Stimulated activated CD8-positive, alpha-beta memory T cell treated with anti-CD3 and anti-CD28 coated beads, Interleukin-7, amount 100 ng/mL, for 4 hours (primary cell): Measurements from ENCODE around the gene SCAPER.
A peak's percentile ranks its signal among the peaks of the same experiment; 100 is the strongest.
"Not testable (repeated sequence)": the region's sequence is repeated elsewhere in the genome, so short reads cannot be mapped to it uniquely, and the experiment has no call there.

ENCODE experiments used
- DNase-seq, 2 donors: peaks; one replicate each; pipeline ENCODE4 v3.0.0-alpha.2; 2020; ENCODE audit warnings: low read depth in 2 of 2

The SCAPER gene

DNA sequence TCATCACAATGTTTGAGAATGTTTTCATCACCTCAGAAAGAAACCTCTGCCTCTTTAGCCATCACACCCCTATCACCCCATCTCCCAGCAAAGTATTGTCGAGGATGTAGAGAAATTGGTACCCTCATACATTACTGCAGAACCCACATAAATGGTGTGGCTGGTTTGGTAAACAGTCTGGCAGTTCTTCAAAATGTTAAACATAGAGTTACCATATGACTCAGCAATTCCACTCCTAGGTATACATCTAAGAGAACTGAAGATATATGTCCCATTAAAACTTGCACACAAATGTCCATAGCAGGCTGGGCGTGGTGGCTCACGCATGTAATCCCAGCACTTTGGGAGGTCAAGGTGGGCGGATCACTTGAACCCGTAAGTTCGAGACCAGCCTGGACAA, 585.1 kb downstream of the SCAPER start:
- DNase-seq: no peak

DNA sequence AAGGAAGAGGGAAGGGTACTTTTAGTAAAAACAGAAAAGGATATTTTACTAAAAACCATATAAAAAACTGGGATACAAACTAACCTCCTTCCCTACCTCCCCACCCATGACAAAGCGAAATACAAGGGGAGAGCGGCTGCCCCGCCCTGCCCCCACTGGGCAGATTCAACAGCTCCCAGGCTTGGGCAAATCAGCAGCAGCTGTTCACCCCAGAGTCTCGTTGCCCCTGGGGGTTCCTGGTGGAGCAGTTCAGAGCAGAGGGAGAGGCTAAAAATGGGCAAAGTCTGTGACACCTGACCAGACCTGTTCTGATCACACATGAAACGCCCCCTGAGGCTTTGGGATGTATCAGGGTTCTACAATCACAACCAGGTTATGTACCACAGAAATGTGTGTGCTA, 591.4 kb downstream of the SCAPER start:
- DNase-seq: no peak

DNA sequence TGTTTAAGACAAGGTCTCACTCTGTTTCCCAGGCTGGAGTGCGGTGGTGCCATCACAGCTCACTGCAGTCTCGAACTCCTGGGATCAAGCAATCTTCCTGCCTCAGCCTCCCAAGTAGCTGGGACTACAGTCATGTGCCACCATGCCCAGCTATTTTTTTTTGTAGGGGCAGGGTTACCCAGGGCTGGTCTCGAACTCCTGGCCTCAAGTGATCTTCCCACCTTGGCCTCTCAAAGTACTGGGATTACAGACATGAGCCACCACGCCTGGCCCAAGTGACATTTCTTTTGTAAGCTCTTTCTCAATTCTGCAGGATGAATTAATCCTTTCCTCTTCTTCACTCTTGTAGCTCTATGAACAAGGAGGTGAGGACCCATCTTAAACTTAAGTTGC, 592.0 kb downstream of the SCAPER start:
- DNase-seq: not testable (repeated sequence)

DNA sequence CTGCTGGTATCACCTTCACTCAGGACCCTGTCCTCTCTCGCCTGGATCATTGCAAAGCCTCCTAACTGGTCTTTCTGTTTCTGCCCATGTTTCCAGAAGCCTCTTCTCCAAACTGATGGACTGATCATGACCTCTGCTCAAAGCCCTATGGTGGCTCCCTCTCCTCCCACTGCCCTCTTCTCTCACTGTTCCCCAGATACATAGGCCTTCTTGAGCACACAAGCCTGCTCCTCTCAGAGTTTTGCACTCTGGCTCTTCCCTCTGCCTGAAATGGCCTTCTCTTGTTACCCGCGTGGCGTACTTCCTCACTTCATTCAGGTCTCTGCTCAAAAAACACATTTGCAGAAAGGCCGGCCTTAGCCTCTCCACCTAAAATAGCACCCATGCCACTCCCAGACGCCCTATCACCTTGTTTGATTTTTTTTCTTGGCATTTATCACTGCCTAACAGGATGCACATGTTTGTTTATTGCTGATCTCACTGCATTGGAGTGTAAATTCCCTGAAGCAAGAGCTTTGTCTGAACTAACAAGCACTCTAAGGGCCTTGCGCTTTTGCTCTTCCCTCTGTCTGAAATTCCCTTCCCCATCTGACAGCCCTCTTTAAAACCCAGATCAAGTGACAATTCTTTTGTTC, 592.5 kb downstream of the SCAPER start:
- DNase-seq: no peak

DNA sequence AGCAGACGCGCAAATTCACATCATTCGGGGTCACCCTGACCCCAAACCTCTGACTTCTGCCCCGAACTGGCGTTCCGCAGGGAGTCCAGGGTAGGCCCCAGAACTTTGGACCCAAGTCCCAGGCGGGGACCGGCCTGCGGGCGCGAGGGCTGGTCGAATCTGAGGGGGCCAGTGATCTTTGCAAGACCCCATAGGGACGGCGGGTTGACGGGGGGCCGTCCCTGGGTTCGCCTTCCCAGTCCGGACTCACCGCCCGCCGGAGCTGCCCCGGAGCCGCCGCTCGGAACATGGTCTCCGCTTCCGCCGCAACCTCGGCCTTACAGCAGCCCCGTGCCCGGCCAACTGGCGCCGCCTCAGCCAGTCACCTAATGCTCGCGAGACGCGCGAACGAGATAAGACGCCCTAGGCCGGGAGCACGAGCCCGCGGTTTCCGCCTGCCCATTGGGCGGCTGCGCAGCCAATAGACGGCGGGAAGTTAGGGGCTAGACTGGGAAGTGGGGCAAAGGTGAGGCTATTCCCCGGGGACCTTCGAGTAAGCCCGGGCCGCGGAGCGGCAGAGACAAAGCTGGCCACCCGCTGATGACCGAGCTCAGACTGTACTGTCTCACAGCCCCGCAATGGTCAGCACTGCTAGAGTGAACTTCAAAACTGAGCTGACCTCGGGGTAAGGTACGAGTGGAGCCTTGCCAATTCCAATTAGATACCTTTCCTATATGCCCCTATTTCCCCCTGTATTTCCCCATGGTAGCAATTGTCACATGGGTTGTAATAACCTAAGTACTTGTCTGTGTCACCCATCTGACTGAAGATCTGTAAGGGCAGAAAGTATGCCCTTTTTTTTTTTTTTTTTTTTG, 593.8 kb downstream of the SCAPER start, which contains the start of gene ETFA:
TSS of gene ETFA (minus strand) at position 370 of the 854 bp plus-strand sequence. CDS start at position 289, 81 bp downstream.
- peak; percentile 80 to 87 for DNase-seq

DNA sequence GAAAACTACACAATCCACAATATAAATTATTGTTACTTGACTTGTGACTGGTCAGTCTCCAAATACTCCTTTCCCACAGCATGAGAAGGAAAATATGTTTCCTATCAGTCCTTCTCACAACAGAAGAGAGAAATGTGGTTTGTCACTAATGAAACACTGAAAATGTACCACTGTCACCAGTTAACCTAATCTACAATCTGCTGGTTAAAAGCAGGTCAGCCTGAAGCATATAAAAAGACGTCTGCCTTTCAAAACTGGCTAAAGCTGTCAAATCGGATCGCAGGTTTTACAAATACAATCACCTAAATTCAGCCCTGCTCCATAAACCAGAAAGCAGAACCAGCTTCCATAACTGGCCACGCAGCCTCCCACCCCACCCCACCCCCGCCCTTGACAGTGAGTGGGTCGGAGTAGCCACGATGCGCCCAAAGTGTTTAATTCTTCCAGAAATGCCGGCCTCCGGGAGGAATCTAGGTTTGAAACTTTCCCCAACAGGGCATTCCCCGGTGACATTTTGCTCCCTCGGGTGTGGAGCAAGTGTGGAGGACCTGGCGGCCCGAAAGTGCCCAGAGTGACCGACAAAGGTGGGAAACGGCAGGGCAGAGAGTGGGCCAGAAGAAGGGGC, 594.6 kb downstream of the SCAPER start:
- DNase-seq: no peak

DNA sequence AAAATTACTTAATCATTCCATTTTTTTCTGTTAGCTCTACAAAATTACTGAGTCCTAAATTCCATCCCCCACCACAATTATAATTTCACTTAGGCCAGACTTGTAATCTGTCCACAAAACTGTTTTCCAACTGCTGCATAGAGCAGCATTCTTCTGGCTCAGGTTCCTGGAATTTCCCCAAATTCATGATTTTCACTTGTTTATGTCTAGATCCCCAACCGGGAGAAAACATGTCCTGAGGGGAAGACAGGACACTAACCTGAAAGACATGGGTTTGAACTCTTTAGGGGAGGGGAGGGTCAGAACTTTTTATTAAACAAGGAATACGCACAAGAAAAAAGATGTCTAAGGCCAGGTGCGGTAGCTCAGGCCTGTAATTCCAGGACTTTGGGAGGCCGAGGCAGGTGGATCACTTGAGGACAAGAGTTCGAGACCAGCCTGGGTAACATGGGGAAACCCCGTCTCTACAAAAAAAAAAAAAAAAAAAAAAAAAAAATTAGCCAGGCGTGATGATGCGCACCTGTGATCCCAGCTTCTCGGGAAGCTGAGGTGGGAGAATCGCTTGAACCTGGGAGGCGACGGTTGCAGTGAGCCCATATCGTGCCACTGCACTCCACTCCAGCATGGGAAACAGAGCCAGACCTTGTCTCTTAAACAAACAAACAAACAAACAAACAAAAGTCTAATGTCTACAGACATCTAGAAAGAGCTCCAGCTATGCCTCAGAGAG, 595.4 kb downstream of the SCAPER start:
- no peak for DNase-seq

DNA sequence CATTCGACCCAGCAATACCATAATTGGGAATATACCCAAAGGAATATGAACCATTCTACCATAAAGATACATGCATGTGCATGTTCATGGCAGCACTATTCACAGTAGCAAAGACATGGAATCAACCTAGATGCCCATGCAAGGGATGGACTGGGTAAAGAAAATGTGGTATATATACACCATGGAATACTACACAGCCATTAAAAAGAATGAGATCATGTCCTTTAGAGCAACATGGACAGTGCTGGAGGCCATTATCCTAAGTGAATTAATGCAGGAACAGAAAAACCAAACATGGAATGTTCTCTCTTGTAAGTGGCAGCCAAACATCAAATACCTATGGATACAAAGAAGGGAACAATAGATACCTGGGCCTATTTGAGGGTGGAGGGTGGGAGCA, 601.2 kb downstream of the SCAPER start:
- no peak for DNase-seq

DNA sequence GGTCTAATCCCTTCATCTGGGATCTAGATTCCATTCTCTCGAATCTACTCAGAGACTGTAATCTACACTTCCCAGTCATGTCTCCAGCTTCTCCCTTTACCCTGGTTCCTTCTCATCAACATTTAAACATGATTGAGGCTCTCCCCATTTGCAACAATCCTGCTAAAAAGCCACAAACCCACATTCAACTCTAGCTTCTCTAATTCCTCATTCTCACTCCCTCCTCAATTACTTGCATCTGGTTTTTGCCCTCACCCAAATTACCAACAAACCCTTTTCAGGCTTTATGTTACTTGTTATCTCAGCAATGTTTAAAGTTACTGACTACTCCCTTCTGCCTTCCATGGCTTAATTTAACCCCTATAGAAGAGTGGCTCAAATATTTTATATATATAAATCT, 605.4 kb downstream of the SCAPER start:
- no peak for DNase-seq

DNA sequence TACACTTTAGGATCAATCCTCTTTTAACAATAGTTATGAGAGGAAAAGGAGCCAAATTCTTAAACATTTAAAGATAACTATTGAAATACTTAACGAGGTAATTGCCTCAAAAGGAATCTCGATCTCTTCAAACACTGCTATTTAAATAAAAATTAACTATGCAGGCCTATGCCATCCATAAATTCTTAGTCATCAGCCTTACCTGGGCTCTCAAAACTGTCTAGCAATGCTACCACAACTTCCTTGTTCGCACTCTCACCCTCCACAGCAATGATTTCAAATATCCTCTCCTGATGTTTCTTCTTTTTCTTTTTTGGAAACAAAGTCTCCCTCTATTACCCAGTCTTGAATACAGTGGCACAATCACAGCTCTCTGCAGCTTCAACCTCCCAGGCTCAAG, 606.2 kb downstream of the SCAPER start:
- no peak for DNase-seq

DNA sequence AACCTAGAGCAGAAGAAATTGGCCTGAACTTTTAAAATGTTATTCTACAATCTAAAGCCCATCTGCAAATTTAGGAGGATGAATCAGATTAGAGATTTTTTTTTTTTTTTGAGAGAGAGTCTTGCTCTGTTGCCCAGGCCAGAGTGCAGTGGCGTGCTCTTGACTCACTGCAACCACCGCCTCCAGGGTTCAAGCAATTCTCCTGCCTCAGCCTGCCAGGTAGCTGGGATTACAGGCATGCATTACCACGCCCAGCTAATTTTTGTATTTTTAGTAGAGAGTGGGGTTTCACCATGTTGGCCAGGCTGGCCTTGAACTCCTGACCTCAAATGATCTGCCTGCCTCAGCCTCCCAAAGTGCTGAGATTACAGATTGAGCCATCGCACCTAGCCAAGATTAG, 607.2 kb downstream of the SCAPER start:
- not testable (repeated sequence) for DNase-seq
